Midbrain (tissue), 1 donor: ENCODE results near the gene SLC25A47.
"Not testable (repeated sequence)": the region's sequence is repeated elsewhere in the genome, so short reads cannot be mapped to it uniquely, and the experiment has no call there.

Experiments
- DNase-seq: peaks from one replicate; lab custom pipeline; 2025; lab: John Stamatoyannopoulos, UW

SLC25A47 gene

GRCh38 chr14:100290607-100291304 is 32.4 kb upstream of the SLC25A47 start:
- peak; percentile 52 for DNase-seq

GRCh38 chr14:100291305-100292075 is 31.6 kb upstream of the SLC25A47 start:
- DNase-seq: no peak

GRCh38 chr14:100292301-100292775 is 30.8 kb upstream of the SLC25A47 start:
- no peak for DNase-seq

- no peak for DNase-seq
Measured at GRCh38 chr14:100292776-100293461, 30.2 kb upstream of the SLC25A47 start.

GRCh38 chr14:100293497-100294212 is 29.5 kb upstream of the SLC25A47 start:
- no peak for DNase-seq

GRCh38 chr14:100294213-100294962 is 28.8 kb upstream of the SLC25A47 start:
- DNase-seq: no peak

GRCh38 chr14:100294963-100295330 is 28.2 kb upstream of the SLC25A47 start:
- DNase-seq: no peak

- DNase-seq: no peak
Measured at GRCh38 chr14:100295376-100296105, 27.6 kb upstream of the SLC25A47 start.

GRCh38 chr14:100296106-100296651 is 27.0 kb upstream of the SLC25A47 start:
- DNase-seq: no peak

- not testable (repeated sequence) for DNase-seq
Measured at GRCh38 chr14:100296729-100297128, 26.4 kb upstream of the SLC25A47 start.

GRCh38 chr14:100297320-100298300 is 25.5 kb upstream of the SLC25A47 start:
- peak; percentile 79 for DNase-seq

GRCh38 chr14:100298551-100299237 is 24.4 kb upstream of the SLC25A47 start:
- DNase-seq: no peak

GRCh38 chr14:100299238-100299560 is 23.9 kb upstream of the SLC25A47 start:
- no peak for DNase-seq

GRCh38 chr14:100302616-100303015 is 20.5 kb upstream of the SLC25A47 start:
- no peak for DNase-seq

GRCh38 chr14:100303179-100303578 is 20.0 kb upstream of the SLC25A47 start:
- DNase-seq: no peak

GRCh38 chr14:100303925-100304324 is 19.2 kb upstream of the SLC25A47 start:
- no peak for DNase-seq

- DNase-seq: peak; percentile 30
Measured at GRCh38 chr14:100304825-100305323, 18.3 kb upstream of the SLC25A47 start.

- no peak for DNase-seq
Measured at GRCh38 chr14:100305324-100306100, 17.6 kb upstream of the SLC25A47 start.
